Activated CD8-positive, alpha-beta memory T cell treated with anti-CD3 and anti-CD28 coated beads for 1 hour (primary cell): ENCODE measurements around the gene MAP6D1.

Source experiments
- DNase-seq, 2 donors: peaks; one replicate each; pipeline ENCODE4 v3.0.0-alpha.2; 2020; ENCODE audit warnings: low read depth in 1 of 2; ENCODE audit errors: extremely low read depth in 1 of 2

The MAP6D1 gene

DNA sequence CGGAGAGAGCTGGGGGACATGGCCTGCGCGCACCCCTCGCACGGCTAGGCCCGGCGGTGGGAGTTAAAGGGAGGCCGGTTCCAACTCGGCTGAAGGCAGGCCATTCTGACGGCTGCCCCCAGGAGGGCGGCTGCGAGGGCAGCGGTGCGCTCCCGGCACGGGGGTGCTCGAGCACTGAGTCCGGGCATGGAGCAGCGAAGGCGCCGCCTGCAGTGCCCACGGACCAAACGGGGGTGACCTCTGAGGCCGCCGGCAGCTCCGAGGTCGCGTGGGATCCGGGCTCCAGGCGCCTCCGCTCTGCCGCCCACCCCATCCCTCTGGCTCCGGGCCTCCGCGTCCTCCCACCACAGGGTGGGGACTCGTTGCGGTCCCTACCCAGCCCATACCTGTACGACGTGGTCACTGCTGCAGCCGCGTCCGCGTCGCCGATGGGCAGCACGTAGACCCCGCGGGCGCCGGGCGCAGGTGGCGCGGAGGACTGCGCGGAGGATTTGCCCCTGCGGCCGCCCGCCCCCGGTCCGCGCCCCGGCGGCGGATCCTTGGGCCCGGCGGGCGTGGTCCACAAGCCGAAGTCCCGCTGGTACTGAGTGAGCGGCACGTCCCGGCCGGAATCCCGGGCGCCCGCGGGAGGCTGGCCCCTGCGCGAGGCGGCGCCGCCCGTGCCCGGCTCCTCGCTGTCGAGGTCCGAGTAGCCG, 469 bp downstream of the MAP6D1 start:
- no peak for DNase-seq

GRCh38 chr3:183823963-183824362, 1.4 kb downstream of the MAP6D1 start:
- DNase-seq, result no peak

- no peak for DNase-seq
Observed at GRCh38 chr3:183822631-183823030, 2.7 kb downstream of the MAP6D1 start.

GRCh38 chr3:183819831-183820230, 5.5 kb downstream of the MAP6D1 start:
- DNase-seq, result no peak

DNA sequence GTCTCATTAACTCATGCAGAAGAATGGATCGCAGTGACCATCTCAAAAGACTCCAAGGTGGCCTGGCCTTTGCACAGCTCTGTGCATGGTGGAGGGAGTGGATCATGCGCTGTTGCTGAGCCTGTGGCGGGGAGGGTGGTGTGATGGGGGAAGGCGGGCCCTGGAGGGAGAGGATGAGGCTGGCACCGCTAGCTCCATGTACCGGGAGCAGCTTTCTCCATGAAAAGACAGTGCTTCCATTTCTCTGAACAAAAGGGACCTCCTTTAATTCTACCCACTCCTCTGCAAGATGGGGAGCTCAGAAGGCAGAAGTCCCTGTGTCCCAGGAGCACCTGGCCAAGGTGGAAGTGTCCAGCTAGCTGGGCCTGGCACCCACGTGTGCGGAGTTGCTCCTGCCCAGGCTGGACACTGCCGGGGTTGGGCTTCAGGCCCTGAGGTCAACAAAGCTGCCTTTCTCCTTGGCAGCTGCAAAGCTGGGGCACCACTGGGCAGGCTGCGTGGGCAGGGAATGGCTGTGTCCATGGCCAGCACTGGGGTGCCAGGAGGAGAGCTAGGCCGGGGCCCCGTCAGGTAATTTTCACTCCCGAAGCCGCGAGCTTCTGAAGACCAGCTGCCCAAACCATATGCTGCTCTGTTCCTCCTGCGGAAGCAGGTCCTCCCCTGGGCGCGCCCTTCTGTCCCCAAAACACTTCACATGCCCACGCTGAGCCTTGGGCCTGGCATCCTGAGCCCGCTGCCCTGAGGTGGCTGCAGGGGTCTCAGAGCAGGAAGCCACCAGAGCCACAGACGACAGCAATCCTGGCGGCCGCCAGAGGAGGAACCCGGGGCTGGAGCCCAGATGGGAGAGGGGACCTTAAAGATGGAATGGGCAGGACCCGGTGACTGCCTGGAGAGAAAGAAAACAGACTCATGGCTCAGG, 6.4 kb downstream of the MAP6D1 start:
- DNase-seq, result no peak

DNA sequence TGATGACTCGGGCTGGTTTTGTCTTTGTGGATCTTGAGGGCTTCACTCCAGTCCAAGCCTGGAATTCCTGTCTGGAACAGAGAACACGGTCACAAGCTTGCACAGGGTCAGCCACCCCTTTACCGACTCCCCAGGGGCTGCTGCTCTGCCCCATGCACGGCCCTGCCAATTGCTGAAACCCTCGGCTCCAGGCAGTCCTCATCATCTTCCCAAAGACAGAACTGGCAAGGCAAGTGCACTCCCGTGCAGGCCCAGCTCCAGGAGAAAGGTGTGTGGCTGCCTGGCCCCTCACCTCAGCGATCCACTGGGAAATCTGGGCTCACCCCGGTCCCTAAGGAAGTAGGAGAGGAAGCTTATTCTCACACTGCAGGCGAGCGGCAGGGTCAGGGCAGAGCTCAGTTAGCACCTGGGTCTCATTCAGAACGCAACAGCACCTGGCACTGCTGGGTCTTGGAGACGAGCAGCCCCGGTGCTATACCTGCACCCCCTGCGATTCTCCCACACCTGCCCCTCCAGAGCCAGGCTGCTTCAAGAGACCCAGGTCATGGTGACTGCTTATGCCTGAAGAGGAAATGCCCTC, 7.2 kb downstream of the MAP6D1 start:
- DNase-seq, result no peak

DNA sequence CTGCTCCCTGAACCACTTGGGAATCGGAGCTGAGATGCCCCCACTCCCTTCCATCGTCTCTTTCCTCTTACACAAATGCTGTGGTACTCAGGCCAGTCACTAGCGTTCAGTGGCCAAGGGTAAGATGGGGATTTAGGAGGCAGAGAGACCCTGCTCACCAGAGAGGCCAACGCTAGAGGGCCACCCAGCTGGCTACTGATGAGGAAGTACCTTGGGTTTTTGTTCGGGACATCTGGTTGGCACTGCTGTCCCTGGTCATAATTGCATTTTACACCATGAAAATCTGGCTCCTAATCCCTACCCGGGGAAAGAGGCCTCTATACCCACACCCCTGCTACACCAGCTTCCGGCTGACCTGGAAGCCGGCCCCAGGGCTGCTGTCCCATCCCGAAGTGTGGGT, 7.7 kb downstream of the MAP6D1 start:
- DNase-seq, result no peak

GRCh38 chr3:183816681-183817510, 8.5 kb downstream of the MAP6D1 start:
- no peak for DNase-seq

DNA sequence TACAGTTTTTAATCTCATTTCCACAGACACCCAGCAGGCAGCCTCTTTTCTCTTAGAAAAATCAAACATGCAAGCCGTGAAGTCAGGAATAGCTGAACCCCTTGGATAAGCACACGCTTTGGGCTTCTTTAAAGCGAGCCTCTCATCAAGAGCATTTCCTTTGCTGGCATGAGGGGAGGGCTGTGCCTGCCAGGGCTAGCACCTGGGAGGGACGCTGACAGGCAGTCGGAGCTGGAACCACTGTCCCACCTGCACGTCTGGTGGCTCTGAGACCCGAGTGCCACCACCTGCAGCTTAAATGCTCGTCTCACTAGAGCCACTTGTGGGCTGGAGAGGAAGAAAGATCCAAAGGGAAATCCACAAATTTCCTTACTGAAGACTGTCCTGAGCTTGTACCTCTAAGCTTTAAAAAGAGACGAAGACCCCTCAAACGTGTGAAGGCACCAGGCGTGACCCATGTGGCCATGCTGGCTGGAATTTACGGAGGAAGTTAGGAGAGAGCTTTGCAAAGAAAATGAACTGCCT, 9.4 kb downstream of the MAP6D1 start:
- DNase-seq, result no peak

DNA sequence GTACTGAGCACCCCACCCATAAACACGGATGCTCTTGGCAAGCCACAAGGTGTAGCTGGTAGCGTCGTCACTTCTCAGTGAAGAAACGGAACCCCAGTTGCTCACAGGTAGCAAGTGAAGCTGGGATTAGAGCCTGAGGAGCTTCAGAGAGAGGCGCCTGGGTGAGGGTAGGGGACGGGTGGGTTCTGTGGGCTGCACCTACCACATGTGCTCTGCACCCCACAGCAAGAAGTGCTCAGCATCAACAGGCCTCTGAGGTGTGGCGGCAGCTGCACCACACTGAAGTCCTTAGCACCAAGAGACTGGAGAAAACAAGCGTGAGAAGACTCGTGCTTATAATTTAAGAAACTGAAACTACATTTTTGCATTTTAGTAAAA, 9.8 kb downstream of the MAP6D1 start:
- DNase-seq, result no peak

DNA sequence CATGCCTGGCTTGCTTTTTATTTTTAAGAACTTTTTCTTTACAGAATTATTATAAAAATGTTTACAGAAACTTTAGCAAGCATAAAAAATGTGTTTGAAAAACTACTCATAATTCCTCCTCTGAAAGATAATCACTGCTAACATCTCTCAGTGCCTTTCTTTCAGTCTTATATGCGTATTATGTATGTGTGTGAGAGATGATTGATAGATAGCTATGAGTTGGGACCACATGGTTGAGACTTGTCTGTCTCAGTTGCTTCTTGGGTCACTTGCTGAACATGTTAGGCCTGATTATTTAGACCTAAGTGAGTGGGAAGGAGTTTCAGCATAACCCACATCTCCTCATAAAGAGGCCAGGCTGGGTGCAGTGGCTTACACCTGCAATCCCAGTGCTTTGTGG, 11.1 kb downstream of the MAP6D1 start:
- no peak for DNase-seq

DNA sequence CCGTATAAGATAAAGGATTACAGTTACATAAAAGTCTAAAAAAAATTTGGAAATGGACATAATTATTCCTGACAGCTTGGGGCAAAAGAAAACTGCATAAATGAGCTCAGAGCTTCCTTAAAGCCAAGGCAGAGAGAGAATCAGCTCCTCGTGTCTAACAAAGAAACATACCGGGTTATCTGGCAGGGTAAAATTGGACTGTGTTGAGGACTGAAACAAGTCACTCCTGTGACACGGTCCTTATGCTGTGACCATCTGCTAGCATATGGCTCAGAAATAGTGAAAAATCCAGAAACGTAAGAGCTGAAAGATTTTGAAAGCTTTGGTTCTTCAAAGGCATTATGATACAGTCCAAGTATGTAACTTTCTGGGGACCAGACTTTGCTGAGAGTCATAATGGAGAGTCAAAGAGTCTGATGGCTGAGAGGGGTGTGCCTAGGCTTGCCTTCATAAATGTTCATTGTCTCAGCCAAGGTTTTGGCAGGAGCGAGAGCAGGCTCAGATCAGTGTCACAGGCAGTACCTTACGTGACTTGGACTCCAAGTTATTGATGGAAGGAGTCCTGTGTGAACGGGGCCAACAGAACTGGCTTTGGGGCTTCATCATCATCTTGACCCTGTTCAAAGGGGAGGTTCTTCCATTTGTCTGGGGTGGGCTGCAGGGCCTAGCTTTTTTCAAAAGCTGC, 12.5 kb downstream of the MAP6D1 start:
- no peak for DNase-seq

DNA sequence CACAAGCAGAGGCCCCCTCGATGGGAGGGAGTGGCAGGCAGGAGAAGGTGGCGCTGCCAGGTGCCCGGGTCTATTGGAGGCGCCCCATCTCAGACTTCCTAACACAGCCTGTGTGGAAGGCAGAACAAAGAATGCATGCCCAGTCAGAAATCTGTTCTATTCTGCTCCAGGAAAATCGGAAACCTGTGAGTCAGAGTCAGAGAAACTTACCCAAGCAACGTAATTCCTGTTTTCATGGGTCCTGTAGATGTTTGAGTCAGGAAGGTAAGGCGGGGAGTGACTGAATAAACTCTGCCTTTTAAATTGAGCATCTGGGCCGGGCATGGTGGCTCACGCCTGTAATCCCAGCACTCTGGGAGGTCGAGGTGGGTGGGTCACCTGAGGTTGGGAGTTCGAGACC, 13.7 kb downstream of the MAP6D1 start:
- DNase-seq, result no peak

DNA sequence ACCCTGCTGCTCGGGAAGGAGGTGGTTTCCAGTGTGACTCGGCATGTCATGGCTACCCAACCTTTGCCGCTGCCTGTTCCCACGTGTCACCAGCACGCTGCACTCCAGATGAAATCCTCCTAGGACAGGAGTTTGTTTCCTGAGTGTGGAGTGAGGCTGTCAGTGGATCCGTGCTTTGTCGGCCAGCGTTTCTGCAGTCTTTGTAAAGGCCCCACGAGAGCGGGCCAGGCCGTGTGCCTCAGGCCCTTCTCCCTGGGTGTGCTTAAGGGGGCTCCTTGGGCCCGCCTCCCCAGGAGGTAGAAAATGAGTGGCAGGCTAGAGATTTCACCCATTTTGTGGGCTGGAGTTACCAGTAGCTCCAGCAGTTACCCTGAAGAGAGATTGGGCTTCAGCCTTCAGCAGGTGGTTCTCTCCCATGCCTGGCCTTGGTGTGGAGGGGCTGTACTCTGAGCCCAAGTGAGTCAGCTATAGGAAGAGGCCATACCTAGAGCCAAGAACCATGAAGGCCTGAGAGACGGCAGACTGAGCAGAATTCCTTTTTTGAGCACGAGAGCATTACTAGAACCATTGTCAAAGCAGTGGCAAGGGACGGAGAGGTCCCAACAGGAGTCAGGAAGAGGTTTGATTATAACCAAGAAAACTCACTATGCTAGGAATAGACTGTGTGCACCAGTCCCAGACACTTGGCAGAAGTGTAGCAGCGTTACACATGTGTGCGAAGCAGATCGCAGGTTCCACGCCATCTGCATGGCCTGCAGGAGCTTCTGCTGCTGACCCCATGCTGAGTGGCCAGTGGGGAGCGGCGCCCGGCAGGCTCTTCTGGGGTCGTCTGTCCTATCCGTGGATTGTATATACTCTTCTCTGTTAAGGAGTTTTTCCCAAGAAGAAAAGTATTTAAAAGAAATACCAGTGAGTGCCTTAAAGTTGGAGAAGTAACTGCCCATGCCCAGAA, 14.5 kb downstream of the MAP6D1 start:
- DNase-seq, result no peak

DNA sequence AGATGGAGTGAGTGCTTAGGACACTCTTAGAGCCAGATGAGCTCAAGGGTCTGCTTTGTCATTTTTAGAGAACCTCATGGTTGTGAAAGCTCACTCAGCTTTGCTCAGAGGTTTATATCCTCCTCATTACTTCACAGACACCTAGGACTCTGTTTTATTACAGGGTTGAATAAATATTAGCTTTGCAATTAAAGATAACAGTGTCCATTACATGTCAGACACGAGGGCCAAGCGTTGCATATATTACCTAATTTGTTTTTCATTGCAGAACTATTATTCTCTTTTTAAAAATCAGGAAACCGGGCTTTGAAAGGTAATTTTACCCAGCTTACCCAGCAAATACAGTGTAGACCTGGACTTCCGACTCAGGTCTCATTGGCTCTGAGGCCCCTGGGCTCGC, 16.1 kb downstream of the MAP6D1 start:
- DNase-seq, result no peak

DNA sequence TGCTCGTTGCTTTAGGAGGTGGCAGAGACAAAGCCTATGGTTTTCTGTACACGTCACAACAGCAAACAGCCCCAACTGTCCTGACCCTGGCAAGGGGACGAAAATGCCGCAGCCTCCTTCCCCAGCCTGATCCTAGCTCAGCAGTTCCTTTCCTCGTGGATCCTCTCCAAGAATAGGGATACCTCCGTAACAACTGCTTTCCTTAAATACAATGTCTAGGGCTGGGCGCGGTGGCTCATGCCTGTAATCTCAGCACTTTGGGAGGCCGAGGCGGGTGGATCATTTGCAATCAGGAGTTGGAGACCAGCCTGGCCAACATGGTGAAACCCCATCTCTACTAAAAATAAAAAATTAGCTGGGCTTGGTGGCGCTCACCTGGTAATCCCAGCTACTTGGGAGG, 17.0 kb downstream of the MAP6D1 start:
- no peak for DNase-seq

DNA sequence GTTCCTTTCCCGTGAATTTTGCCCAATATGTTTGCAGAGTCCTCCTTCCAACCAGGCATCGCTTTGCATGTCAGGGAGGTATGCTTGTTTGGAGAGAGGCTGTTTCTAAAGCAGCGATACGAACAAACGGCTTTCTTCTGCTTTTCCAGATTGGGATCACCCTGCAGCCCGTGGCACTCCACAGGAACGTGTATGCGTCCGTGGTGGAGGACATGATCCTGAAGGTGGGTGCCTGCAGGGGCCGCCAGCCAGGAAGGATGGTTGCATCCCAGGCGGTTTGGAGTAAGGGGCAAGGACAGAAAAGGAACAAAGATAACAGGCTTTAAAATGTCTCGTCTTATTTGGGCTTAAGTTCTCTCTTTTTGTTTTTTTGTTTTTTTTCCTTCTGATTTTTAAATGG, 17.5 kb downstream of the MAP6D1 start:
- DNase-seq, result no peak

GRCh38 chr3:183807209-183807728, 18.1 kb downstream of the MAP6D1 start:
- no peak for DNase-seq

GRCh38 chr3:183802989-183803388, 22.4 kb downstream of the MAP6D1 start:
- no peak for DNase-seq
